ENCODE results near the gene LUZP2.

GRCh38 chr11:24781288-24781687 is 284.4 kb downstream of the LUZP2 start:
- TF ChIP-seq GATA2 (IDR thresholded peaks at IDR 0.05; ENCODE audit: low read depth, low read length) (no peak), GATA3 (IDR thresholded peaks at IDR 0.05; ENCODE audit: low read depth, low read length) (no peak)
